Adipose tissue (tissue), 3 donors: ENCODE measurements around the gene ABCA7. TPM values are rescaled to one million over a fixed set of nuclear protein-coding genes. Genes with fewer than 3 reads are reported as not detected.

Source experiments
- H3K27ac ChIP-seq: one replicate; pipeline ENCODE4 v1.5.1; 2013; ENCODE audit warnings: low read depth, low read length
- WGBS, 3 donors: extraction: QIAGEN DNeasy Blood & Tissue Kit; methylation state at CpG; one replicate each; pipeline ENCODE4 v1.1.7; 2013; 5-methylcytosine and 5-hydroxymethylcytosine counted together
- polyA plus RNA-seq, 3 donors: library from polyadenylated mRNA; stranded (reverse); fragments of 200-250 nt; gene quantifications; one replicate each; pipeline ENCODE4 v1.2.3, GENCODE V29; 2013
- donor health status: healthy with polysubstance abuse.
- donor health status: Bipolar disorder and iron deficiency.
- donor health status: healthy.

The ABCA7 gene
- polyA plus RNA-seq, 3 donors: 9.6 to 26.2 (median 14.7) TPM

- 1 to 3% (median 1%) methylated on average over 36 of the region's 36 CpGs for WGBS, 3 donors
Observed at GRCh38 chr19:1026783-1027649, 12.9 kb upstream of the ABCA7 start.

GRCh38 chr19:1027650-1028061 lies 12.3 kb upstream of the ABCA7 start:
- 1 to 5% (median 5%) methylated on average over 15 to 16 of the region's 16 CpGs for WGBS, 3 donors
- peak overlapping the region; percentile 73 for H3K27ac ChIP-seq

More at GRCh38 chr19:1026783-1027649, 12.9 kb upstream of the ABCA7 start:
- H3K27ac ChIP-seq: peak overlapping the region; percentile 65

- peak overlapping the region; percentile 73 for H3K27ac ChIP-seq
- WGBS, 3 donors: 2 to 4% (median 3%) methylated on average over 49 to 58 of the region's 58 CpGs
Observed at GRCh38 chr19:1028062-1028926, 11.6 kb upstream of the ABCA7 start.

GRCh38 chr19:1032264-1032867 lies 7.5 kb upstream of the ABCA7 start:
- H3K27ac ChIP-seq: no peak overlapping the region
- WGBS, 3 donors: 83 to 94% (median 92%) methylated on average over 20 of the region's 20 CpGs

- WGBS, 3 donors: 89 to 92% (median 90%) methylated on average over 26 to 29 of the region's 29 CpGs
- H3K27ac ChIP-seq: no peak overlapping the region
Observed at GRCh38 chr19:1035998-1036621, 3.8 kb upstream of the ABCA7 start.

- 55 to 76% (median 66%) methylated on average over 22 of the region's 22 CpGs for WGBS, 3 donors
- no peak overlapping the region for H3K27ac ChIP-seq
Observed at GRCh38 chr19:1037621-1038064, 2.3 kb upstream of the ABCA7 start.

- 68 to 70% (median 68%) methylated on average over 22 of the region's 22 CpGs for WGBS, 3 donors
- no peak overlapping the region for H3K27ac ChIP-seq
Observed at GRCh38 chr19:1038978-1039645, 795 bp upstream of the ABCA7 start.

GRCh38 chr19:1040476-1041271 lies 767 bp downstream of the ABCA7 start:
- 2 to 3% (median 2%) methylated on average over 27 of the region's 27 CpGs for WGBS, 3 donors
- no peak overlapping the region for H3K27ac ChIP-seq

GRCh38 chr19:1041272-1041834 lies 1.4 kb downstream of the ABCA7 start:
- WGBS, 3 donors: 27 to 43% (median 31%) methylated on average over 26 of the region's 26 CpGs
- no peak overlapping the region for H3K27ac ChIP-seq

- 63 to 67% (median 66%) methylated on average over 37 to 43 of the region's 43 CpGs for WGBS, 3 donors
- no peak overlapping the region for H3K27ac ChIP-seq
Observed at GRCh38 chr19:1041835-1042685, 2.2 kb downstream of the ABCA7 start.

- no peak overlapping the region for H3K27ac ChIP-seq
- WGBS, 3 donors: 60 to 81% (median 67%) methylated on average over 23 of the region's 23 CpGs
Observed at GRCh38 chr19:1042689-1043511, 3.0 kb downstream of the ABCA7 start.

- 66 to 83% (median 69%) methylated on average over 10 of the region's 10 CpGs for WGBS, 3 donors
Observed at GRCh38 chr19:1045247-1045603, 5.3 kb downstream of the ABCA7 start.

GRCh38 chr19:1046117-1046626 lies 6.3 kb downstream of the ABCA7 start:
- 89 to 92% (median 90%) methylated on average over 29 to 33 of the region's 33 CpGs for WGBS, 3 donors
- no peak overlapping the region for H3K27ac ChIP-seq

More at GRCh38 chr19:1045247-1045603, 5.3 kb downstream of the ABCA7 start:
- no peak overlapping the region for H3K27ac ChIP-seq

GRCh38 chr19:1046836-1047695 lies 7.2 kb downstream of the ABCA7 start:
- 87 to 94% (median 88%) methylated on average over 67 to 77 of the region's 77 CpGs for WGBS, 3 donors
- H3K27ac ChIP-seq: no peak overlapping the region
